ENCODE measurements around the gene BMS1.

DNA sequence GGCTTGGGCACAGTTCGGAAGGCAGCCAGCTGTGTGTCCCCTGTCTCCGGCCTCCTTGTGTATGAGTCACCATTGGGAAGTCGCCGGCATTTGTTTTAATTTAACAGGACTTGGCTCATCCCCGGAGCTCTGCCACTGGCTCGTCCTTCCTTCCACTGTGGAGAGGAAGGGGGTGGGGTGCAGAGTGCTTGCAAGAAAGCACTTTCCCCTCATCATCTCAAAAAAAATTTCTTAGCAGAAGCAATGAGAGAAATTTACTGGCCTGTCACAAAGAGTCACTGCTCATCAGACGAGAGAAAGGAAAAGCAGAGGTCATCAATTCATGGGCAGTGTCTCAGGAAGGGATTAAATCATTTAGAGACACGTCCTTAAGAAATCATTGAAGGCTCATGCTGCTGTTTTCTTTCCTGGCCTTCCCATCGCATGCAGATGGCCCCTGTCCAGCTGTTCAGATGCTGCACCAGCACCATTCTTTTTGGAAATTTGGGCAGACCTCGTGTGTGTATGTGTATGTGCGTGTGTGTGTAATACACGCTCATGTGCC lies 93.3 kb downstream of the BMS1 start:
- TF ChIP-seq, protein P1, sequence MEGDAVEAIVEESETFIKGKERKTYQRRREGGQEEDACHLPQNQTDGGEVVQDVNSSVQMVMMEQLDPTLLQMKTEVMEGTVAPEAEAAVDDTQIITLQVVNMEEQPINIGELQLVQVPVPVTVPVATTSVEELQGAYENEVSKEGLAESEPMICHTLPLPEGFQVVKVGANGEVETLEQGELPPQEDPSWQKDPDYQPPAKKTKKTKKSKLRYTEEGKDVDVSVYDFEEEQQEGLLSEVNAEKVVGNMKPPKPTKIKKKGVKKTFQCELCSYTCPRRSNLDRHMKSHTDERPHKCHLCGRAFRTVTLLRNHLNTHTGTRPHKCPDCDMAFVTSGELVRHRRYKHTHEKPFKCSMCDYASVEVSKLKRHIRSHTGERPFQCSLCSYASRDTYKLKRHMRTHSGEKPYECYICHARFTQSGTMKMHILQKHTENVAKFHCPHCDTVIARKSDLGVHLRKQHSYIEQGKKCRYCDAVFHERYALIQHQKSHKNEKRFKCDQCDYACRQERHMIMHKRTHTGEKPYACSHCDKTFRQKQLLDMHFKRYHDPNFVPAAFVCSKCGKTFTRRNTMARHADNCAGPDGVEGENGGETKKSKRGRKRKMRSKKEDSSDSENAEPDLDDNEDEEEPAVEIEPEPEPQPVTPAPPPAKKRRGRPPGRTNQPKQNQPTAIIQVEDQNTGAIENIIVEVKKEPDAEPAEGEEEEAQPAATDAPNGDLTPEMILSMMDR (conservative IDR thresholded peaks at IDR 0.05) = no peak
- TF ChIP-seq ZFX (IDR thresholded peaks at IDR 0.05) = no peak

Measured in C4-2B (cell line).